ENCODE measurements around the gene IDH1.

GRCh38 chr2:208224802-208225201 is 30.1 kb downstream of the IDH1 start:
- TF ChIP-seq POLR2AphosphoS5 (IDR thresholded peaks at IDR 0.05; ENCODE audit: borderline replicate concordance, low read depth, low read length), result no peak
- no peak for TF ChIP-seq EZH2 (IDR thresholded peaks at IDR 0.05)
